ENCODE data around the gene ADPRHL1.
A peak's percentile ranks its signal among the peaks of the same experiment; 100 is the strongest.

The ADPRHL1 gene

GRCh38 chr13:113447596-113447995 lies 5.7 kb downstream of the ADPRHL1 start:
- Histone ChIP-seq H3K9ac (ENCODE audit: low read length) (peak overlapping the region; percentile 93), H3K79me2 (ENCODE audit: insufficient read depth, low read length) (no peaks in the 10 kb centered on the region), H3K4me1 (ENCODE audit: insufficient read depth, low read length, severe bottlenecking) (peaks cover 56% of the 10 kb centered on the region), H3K36me3 (ENCODE audit: insufficient read depth, low read length) (peaks cover 14% of the 10 kb centered on the region), H3K27me3 (ENCODE audit: insufficient read depth, low read length) (no peaks in the 10 kb centered on the region), H3K4me3 (ENCODE audit: low read depth, low read length, poor library complexity, severe bottlenecking) (peak overlapping the region; percentile 80), H3K4me2 (ENCODE audit: low read length) (peak overlapping the region; percentile 81), H3F3A (ENCODE audit: insufficient read depth, low read length) (no peaks in the 10 kb centered on the region; the same call in 1 of the 2 replicates), H2AFZ (ENCODE audit: low read length) (no peak overlapping the region), H3K9me2 (ENCODE audit: low read depth, low read length) (no peaks in the 10 kb centered on the region), H4K20me1 (ENCODE audit: insufficient read depth, low read length) (no peaks in the 10 kb centered on the region), H3K9me3 (ENCODE audit: low read length) (peaks cover 7% of the 10 kb centered on the region), H3K27ac (ENCODE audit: low read depth, low read length, poor library complexity, severe bottlenecking) (peak overlapping the region; percentile 96)
- TF ChIP-seq EZH2 (IDR thresholded peaks at IDR 0.05; ENCODE audit: borderline replicate concordance, low read length): no peak
- TF ChIP-seq CTCF (IDR thresholded peaks at IDR 0.05; ENCODE audit: low read length): no peak

- Histone ChIP-seq H3K9me3 (ENCODE audit: low read length) (peaks cover 12% of the 10 kb centered on the region), H4K20me1 (ENCODE audit: insufficient read depth, low read length) (no peaks in the 10 kb centered on the region), H3K36me3 (ENCODE audit: insufficient read depth, low read length) (peaks cover 20% of the 10 kb centered on the region), H3K79me2 (ENCODE audit: insufficient read depth, low read length) (no peaks in the 10 kb centered on the region), H3K27ac (ENCODE audit: low read depth, low read length, poor library complexity, severe bottlenecking) (peak overlapping the region; percentile 98), H3K4me3 (ENCODE audit: low read depth, low read length, poor library complexity, severe bottlenecking) (peak overlapping the region; percentile 7), H3K4me1 (ENCODE audit: insufficient read depth, low read length, severe bottlenecking) (peaks cover 56% of the 10 kb centered on the region), H3K4me2 (ENCODE audit: low read length) (peak overlapping the region; percentile 50), H3K9ac (ENCODE audit: low read length) (peak overlapping the region; percentile 51), H3K27me3 (ENCODE audit: insufficient read depth, low read length) (no peaks in the 10 kb centered on the region), H2AFZ (ENCODE audit: low read length) (no peak overlapping the region), H3F3A (ENCODE audit: insufficient read depth, low read length) (no peaks in the 10 kb centered on the region; the same call in 1 of the 2 replicates), H3K9me2 (ENCODE audit: low read depth, low read length) (no peaks in the 10 kb centered on the region)
- no peak for TF ChIP-seq EZH2 (IDR thresholded peaks at IDR 0.05; ENCODE audit: borderline replicate concordance, low read length)
- TF ChIP-seq CTCF (IDR thresholded peaks at IDR 0.05; ENCODE audit: low read length): no peak
Observed at GRCh38 chr13:113446488-113446854, 6.8 kb downstream of the ADPRHL1 start.

DNA sequence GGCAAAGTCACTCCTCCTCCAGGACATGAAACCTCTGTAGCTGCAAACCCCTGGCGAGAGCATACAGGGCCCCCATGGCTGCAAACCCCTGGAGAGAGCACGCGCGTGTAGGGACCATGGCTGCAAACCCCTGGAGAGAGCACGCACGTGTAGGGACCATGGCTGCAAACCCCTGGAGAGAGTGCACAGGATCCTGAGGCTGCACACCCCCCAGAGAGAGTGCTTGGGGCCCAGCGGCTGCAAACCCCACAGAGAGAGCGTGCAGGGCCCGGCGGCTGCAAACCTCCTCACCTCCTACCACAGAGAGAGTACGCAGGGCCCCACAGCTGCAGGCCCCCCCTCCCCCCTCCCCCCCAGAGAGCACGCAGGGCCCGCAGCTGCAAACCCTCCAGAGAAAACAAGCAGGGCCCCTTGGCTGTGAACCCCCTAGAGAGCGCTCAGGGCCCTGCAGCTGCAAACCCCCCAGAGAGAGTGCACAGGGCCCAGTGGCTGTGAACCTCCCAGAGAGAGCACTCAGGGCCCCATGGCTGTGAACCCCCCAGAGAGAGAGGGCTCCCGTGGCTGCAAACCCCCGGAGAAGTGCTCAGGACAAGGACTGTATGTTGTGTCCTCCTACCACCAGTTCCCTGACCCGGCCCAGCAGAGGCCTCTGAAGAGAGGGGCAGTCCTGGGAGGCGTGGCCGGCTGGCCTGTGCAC lies 7.3 kb downstream of the ADPRHL1 start:
- Histone ChIP-seq H3F3A (ENCODE audit: insufficient read depth, low read length) (no peaks in the 10 kb centered on the region; the same call in 1 of the 2 replicates), H3K4me3 (ENCODE audit: low read depth, low read length, poor library complexity, severe bottlenecking) (peak overlapping the region; percentile 20), H3K9me2 (ENCODE audit: low read depth, low read length) (no peaks in the 10 kb centered on the region), H3K79me2 (ENCODE audit: insufficient read depth, low read length) (no peaks in the 10 kb centered on the region), H3K36me3 (ENCODE audit: insufficient read depth, low read length) (peaks cover 20% of the 10 kb centered on the region), H3K27ac (ENCODE audit: low read depth, low read length, poor library complexity, severe bottlenecking) (peak overlapping the region; percentile 98), H3K9ac (ENCODE audit: low read length) (peak overlapping the region; percentile 72), H4K20me1 (ENCODE audit: insufficient read depth, low read length) (no peaks in the 10 kb centered on the region), H3K9me3 (ENCODE audit: low read length) (peaks cover 12% of the 10 kb centered on the region), H3K4me1 (ENCODE audit: insufficient read depth, low read length, severe bottlenecking) (peaks cover 56% of the 10 kb centered on the region), H3K27me3 (ENCODE audit: insufficient read depth, low read length) (no peaks in the 10 kb centered on the region), H3K4me2 (ENCODE audit: low read length) (peak overlapping the region; percentile 58), H2AFZ (ENCODE audit: low read length) (no peak overlapping the region)
- TF ChIP-seq EZH2 (IDR thresholded peaks at IDR 0.05; ENCODE audit: borderline replicate concordance, low read length): no peak
- peak; percentile 34; the same call in 1 of the 2 replicates for TF ChIP-seq CTCF (IDR thresholded peaks at IDR 0.05; ENCODE audit: low read length)
